ENCODE data around the gene FCN3. TPM values are rescaled to one million over a fixed set of nuclear protein-coding genes. Genes with fewer than 3 reads are reported as not detected.
A peak's percentile ranks its signal among the peaks of the same experiment; 100 is the strongest.

The FCN3 gene
- total and polyA plus RNA-seq, 2 donors (not counting 1 experiment from before 2014, with no cell fraction given), result not detected

- peaks cover 37 to 59% of the 10 kb centered on the region in 2 donors for H3K4me1 ChIP-seq (ENCODE audit: control insufficient read depth in 2 of 2, insufficient read depth in 2 of 2, low read length in 2 of 2)
- DNase-seq (peak; percentile 82), ATAC-seq (ENCODE audit: low read depth) (peak; percentile 56)
- 1% methylated on average over 30 of the region's 31 CpGs for WGBS (ENCODE audit: insufficient coverage)
- ChIA-PET POLR2A (interaction anchor here (1.6 to 2.1 kb wide), 2 partner anchors 15 to 22 kb away, joined by 6 to 14 read pairs; partner anchors contain the start of gene MAP3K6), CTCF (interaction anchor here (1.1 to 12.7 kb wide), 8 partner anchors 10 to 52 kb away, joined by 3 to 132 read pairs (median 10); partner anchors contain the start of gene MAP3K6)
- no peaks in the 10 kb centered on the region for H3K27me3 ChIP-seq (replicated peaks in 1 of 4; ENCODE audit: control extremely low read depth in 1 of 4, control insufficient read depth in 3 of 4, insufficient read depth in 4 of 4, low read length in 3 of 4)
- H3K27ac ChIP-seq (ENCODE audit: low read length in 2 of 2), result peak overlapping the region; percentile 85 to 88
- intact Hi-C loops (cut with micrococcal nuclease), result no loop called here
- H4K20me1 ChIP-seq (ENCODE audit: control insufficient read depth, insufficient read depth, low read length, poor library complexity, severe bottlenecking), result peaks cover 12% of the 10 kb centered on the region
- H3K36me3 ChIP-seq (replicated peaks in 1 of 2; ENCODE audit: control extremely low read depth in 1 of 2, control insufficient read depth in 1 of 2, extremely low read depth in 1 of 2, insufficient read depth in 2 of 2, low read length in 1 of 2), result peaks cover 0 to 30% of the 10 kb centered on the region in 2 experiments
- H3K4me2 ChIP-seq (replicated peaks; ENCODE audit: low read depth, low read length, poor library complexity, severe bottlenecking), result peak overlapping the region; percentile 89
- H2AFZ ChIP-seq (ENCODE audit: insufficient read depth, low read depth, low read length, poor library complexity, severe bottlenecking), result peak overlapping the region; percentile 84
- Mint-ChIP-seq H3K4me3 (peak overlapping the region; percentile 96), H3K4me1 (peaks cover 68% of the 10 kb centered on the region), H3K27me3 (no peaks in the 10 kb centered on the region), H3K9me3 (ENCODE audit: insufficient read depth) (no peaks in the 10 kb centered on the region), H3K27ac (peak overlapping the region; percentile 98)
- H3K9ac ChIP-seq (ENCODE audit: low read length), result peak overlapping the region; percentile 77
- H3K4me3 ChIP-seq (ENCODE audit: control extremely low read depth in 1 of 5, extremely low read depth in 1 of 5, insufficient read depth in 1 of 5, low read depth in 2 of 5, low read length in 4 of 5), result peak overlapping the region; percentile 61 to 89 (median 79)
- H3K9me3 ChIP-seq (ENCODE audit: control extremely low read depth in 1 of 3, control insufficient read depth in 2 of 3, insufficient read depth in 1 of 3, low read length in 2 of 3), result peaks cover 0 to 7% (median 0%) of the 10 kb centered on the region in 3 donors
- peaks cover 51% of the 10 kb centered on the region for H3K79me2 ChIP-seq (ENCODE audit: control insufficient read depth, insufficient read depth, low read length)
- TF ChIP-seq EZH2 (IDR thresholded peaks at IDR 0.05; ENCODE audit: borderline replicate concordance, insufficient read depth, low read depth, low read length, poor library complexity, severe bottlenecking), result no peak
- TF ChIP-seq CTCF (IDR thresholded peaks at IDR 0.05), result no peak
Measured at GRCh38 chr1:27342778-27343638, 31.6 kb downstream of the FCN3 start.
